Measurements from ENCODE around the gene TRUB2.

Gene TRUB2

GRCh38 chr9:128259156-128259555, 63.1 kb downstream of the TRUB2 start:
- no peak for DNase-seq (ENCODE audit: low spot score)
- in situ Hi-C loops (cut with MboI; ENCODE audit: low pct_unique_long_range_greater_than_20kb, low sequenced_read_pairs, unreplicated experiment), result no loop called here

GRCh38 chr9:128258326-128258725, 63.9 kb downstream of the TRUB2 start:
- no peak for TF ChIP-seq CTCF (IDR thresholded peaks at IDR 0.05; ENCODE audit: extremely low read depth, insufficient read depth, missing control alignments)
- in situ Hi-C loops (cut with MboI; ENCODE audit: low pct_unique_long_range_greater_than_20kb, low sequenced_read_pairs, unreplicated experiment), result no loop called here
- no peak for DNase-seq (ENCODE audit: low spot score)

More at GRCh38 chr9:128259156-128259555, 63.1 kb downstream of the TRUB2 start:
- no peak for TF ChIP-seq CTCF (IDR thresholded peaks at IDR 0.05; ENCODE audit: extremely low read depth, insufficient read depth, missing control alignments)

- in situ Hi-C loops (cut with MboI; ENCODE audit: low pct_unique_long_range_greater_than_20kb, low sequenced_read_pairs, unreplicated experiment), result no loop called here
- TF ChIP-seq CTCF (IDR thresholded peaks at IDR 0.05; ENCODE audit: extremely low read depth, insufficient read depth, missing control alignments), result no peak
- no peak for DNase-seq (ENCODE audit: low spot score)
Observed at GRCh38 chr9:128257907-128258306, 64.3 kb downstream of the TRUB2 start.

GRCh38 chr9:128257086-128257825, 65.0 kb downstream of the TRUB2 start:
- in situ Hi-C loops (cut with MboI; ENCODE audit: low pct_unique_long_range_greater_than_20kb, low sequenced_read_pairs, unreplicated experiment), result no loop called here
- DNase-seq (ENCODE audit: low spot score), result no peak
- TF ChIP-seq CTCF (IDR thresholded peaks at IDR 0.05; ENCODE audit: extremely low read depth, insufficient read depth, missing control alignments), result no peak
